HG02610 (cell line): Measurements from ENCODE around the gene UTY.

Experiments used
- ATAC-seq: cut with Tn5 transposase; IDR thresholded peaks from one replicate; pipeline ENCODE4 v1.9.1; 2021; ENCODE audit warnings: mild to moderate bottlenecking, moderate library complexity; ENCODE audit not compliant: unreplicated experiment

UTY gene

DNA sequence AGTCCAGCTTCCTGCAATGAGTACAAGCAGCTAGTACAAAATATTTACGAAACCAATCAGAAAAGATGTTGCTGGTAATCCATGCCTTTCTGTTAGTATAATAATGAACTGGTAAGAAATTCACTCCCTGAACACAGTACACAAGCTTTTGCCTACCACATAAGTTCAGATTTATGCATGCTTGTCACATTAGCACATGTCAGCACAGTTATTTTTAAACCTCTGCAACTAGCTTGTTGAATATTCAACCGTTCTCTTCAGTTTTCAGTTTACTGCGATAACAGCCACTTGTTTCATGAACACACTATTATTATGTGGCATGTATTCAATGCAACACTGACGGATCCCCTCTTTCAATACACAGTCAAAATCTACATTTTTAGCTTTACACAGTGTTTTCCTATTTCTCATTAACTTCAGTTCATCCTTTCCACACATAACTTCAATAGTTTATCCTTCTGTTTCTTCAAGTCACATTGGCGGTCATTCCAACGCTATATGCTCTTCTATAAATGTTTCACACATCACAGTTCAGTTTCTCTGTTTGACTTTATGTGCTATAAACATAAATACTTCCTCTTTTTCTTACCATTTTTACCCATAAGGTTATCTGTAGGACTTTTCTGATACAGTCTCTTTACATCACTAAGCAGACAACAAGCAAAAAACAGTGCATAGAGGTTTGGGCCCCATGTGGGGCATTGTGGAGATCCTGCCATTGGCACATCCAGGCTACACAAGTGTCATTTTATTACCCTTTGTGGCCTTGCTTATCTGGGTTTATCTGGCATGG is 62.8 kb downstream of the UTY start:
- ATAC-seq = peak; percentile 77

DNA sequence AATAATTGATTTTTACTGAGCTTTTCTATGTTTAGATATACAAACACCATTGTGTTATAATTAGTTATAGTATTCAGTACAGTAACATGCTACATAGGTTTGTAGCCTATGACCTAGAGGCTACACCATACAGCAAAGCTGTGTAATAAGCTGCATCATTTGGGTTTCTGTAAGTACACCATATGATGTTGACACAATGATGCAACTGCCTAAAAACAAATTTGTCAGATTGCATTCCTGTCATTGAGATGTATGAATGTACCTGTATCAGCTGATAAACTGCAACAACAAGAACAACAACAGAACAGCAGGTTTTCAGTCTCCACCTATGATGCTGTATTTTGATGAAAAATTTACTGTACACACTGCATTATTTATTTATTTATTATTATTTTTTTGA is 64.3 kb downstream of the UTY start:
- no peak for ATAC-seq

DNA sequence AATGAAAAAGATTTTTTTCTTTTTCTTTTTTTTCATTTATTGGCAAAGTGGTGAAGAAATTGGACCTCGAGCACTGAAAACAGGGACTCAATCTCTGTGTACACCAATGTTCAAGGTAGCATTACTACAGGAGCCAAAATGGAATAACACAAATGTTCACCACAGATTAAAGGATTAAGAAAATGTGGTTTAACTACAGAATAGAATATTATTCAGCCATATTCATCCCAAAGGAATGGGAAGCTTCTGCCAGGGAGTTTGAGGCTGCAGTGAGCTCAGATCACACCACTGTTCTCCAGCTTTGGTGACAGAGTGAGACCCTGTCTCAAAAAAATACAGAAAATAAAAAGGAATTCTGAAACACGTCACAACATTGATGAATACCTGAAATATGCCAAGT is 81.0 kb downstream of the UTY start:
- no peak for ATAC-seq

DNA sequence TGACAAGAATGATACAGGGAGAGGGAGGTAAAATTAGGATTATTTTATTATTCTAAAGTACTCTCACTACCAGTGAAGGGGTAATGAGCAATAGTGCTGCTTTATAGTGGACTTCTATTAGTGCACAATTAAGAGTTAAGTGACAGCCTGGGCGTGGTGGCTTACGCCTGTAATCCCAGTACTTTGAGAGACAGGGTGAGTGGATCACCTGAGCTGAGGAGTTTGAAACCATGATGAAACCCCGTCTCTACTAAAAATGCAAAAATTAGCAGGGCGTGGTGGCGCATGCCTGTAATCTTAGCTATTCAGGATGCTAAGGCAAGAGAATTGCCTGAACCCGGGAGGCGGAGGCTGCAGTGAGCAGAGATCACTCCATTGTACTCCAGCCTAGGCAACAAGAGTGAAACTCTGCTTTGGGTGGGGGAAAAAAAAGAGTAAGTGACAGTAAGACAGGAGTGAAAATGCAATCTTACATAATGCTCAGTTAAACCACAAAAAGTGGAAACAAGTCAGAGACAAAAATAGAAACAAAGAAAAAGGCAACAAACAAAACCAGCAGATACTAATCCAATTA is 98.6 kb downstream of the UTY start:
- ATAC-seq = peak; percentile 50

DNA sequence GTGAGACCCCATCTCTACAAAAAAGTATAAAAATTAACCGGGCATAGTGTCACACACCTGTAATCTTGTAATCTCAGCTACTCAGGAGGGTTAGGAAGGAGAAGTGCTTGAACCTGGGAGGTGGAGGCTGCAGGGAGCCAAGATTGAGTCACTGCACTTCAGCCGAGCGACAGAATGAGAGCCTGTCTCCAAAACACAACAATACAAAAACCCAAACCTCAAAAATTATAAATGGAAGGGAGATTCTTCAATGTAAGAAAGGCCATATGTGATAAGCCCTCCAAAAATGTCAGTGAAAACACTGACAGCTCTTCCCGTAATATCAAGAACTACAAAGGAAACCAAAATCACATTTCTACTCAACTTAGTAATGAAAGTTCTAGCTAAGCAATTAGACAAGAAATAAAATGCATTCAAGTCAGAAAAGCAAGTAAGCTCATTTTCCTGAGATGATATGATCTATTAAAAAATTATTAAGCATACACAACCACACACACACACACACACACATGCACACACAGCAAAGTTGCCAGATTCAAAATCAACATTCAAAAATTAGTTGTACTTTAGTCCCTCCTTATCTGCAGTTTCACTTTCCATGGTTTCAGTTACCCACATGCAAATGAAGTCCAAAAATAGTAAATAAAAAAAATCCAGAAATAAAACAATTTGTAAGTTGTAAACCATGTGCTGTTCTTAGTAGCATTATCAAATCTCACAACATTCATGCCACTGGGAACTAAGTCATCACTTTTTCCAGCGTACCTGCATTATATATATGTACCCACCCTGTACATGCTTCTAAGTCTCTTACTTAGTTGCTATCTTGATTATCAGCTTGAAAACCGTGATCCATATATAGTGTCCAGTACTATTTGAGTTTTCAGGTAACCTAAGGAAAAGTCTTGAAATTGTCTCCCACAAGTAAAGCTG is 108.7 kb downstream of the UTY start:
- no peak for ATAC-seq

DNA sequence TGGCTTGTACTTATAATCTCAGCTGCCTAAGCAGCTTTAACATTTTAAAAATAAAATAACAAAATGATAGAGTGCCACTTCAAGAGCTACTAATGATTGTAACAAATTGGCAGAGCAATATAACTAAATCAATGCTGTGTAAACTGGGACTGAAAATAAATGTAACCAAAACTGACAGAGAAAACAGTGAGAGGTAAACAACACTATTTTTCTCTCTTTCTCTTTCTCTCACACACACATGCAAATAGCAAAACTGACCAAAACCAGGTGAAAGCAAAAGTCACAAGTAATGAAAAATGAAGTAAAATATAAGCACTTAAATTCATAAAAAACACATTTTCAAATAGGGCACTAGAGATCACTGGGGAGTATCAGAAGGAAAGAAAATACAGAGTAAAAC is 109.6 kb downstream of the UTY start:
- no peak for ATAC-seq

DNA sequence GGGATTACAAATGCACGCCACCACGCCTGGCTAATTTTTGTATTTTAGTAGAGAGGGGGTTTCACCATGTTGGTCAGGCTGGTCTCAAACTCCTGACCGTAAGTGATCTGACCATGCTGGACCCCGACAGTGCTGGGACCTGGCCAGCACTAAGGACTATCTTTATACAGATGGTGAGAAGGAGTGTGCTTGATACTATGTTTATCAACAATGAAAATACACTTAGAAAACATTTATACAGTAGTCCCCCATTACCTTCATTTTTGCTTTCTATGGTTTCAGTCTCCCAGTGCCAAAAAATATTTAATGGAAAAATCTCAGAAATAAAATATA is 111.4 kb downstream of the UTY start:
- no peak for ATAC-seq

DNA sequence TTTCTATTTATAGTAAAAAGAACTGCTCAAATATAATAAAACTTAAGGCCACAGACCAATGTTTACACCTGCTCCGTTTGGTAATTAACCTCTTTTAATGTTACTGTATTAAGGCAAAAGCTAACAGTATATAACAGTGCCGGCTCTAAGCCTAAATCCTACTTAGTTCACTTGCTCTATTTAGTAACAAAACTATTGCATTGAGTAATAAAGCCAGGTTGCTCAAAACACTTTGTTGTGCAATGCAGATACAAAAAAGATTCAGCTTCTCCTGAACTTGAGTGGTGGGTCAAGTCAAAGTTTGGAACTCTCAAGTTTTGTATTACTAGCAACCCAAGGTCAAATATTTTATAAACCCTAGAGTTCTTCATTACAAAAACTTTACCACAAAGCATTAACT is 116.2 kb downstream of the UTY start:
- no peak for ATAC-seq

DNA sequence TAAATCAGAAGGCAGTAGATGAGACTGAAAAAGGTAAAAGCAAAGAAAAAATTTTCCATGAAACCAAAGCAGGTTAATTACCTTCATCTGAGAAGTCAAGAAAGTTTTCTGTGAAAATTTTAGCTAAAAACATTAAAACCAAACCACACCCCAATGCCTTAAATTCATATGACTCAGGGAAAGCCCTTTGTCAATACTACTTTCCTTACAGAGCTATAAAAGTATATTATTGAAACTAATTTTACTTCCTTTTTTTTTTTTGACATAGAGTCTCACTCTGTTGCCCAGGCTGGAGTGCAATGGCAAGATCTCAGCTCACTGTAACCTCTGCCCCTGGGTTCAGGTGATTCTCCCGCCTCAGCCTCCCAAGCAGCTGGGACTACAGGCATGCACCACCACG is 117.2 kb downstream of the UTY start:
- no peak for ATAC-seq

DNA sequence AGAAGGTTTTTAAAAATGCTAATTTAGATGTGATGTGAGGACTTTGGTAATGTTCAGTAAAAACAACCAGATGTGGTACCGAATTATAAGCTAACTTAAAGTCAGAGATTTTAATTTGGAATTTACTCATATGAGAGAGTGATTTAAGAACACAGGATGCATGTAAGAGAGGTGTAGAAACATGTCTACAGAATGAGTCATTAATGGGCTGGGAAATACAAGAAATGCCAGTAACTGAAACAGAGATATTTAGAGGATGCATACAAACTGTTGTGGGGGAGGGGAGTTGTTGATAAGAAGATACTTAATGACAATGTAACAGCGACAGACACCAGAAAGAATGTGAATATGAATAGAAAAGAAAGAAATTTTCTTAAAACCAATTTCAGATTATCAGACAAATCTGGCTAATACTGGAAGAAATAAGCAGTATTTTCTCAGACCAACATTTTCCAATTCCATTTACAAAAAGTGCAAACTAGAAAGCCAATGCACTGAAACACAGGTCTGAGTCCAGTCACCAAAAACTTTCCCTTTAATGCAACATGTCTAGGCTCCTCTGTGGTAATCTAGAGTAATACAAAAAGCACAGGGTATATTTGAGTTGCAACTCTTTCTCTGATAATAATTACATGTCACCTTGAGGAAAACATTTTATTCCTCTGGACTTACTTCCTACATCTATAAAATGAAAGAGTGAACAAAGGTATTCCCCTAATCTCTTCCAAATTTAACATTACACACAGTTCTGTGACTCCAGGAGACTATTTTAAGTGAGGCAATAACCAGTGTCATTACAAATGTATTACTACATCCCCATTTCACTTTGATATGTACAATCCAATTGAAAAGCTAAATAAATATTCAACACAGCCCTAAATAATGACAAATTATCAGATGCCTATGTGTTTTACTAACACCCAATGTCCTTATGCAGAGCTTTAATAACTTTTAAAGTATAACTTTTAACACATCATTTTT is 117.9 kb downstream of the UTY start:
- no peak for ATAC-seq

DNA sequence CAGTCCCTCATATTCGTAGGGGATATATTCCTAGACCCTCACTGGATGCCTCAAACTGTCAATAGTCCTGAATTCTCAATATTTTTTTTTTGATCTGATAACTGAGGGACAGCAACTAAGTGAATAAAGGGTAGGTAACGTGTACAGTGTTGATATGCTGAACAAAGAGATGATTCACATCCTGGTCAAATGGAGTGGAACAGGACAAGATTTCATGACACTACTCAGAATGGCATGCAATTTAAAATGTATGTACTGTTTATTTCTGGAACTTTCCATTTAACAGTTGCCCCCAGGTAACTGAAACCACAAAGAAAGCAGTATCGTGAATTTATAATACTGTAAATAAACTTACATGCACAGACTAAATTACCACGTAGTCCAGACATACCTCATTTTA is 128.4 kb downstream of the UTY start:
- ATAC-seq = no peak

DNA sequence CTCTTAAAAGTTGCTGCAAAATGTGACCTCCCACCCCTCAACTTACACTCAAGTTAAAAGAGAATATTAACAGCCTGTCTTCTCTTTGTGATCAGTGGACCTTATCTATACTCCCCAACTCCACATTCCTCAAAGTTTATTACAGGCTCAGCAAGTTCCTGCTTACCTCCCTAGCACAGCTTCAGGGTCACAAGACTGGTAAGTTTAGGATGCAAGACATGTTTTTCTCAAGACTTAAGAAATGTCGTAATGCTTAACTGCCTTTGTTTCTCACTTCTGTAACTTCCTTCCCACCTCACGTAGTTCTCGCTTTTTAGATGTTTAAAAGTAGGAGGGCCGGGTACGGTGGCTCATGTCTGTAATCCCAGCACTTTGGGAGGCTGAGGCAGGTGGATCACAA is 132.7 kb downstream of the UTY start:
- ATAC-seq = no peak

DNA sequence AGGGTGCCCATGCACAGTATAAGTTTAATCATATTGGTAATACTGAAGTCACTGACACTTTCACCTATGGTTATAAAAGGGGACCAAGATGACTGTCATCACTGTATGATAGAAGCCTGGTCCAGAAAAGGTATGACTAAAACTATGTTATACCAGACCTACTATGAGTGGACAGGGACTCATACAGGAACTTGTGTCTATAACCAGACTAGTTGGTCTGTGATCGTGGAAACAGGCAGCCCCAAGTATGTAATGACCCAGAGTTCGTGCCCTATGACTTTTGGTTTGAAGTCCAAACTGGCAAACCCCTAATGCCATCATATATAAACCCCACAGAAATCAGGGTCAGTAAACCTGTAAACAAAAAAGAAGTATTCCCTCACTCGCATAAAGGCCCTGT is 134.3 kb downstream of the UTY start:
- peak; percentile 54 for ATAC-seq

DNA sequence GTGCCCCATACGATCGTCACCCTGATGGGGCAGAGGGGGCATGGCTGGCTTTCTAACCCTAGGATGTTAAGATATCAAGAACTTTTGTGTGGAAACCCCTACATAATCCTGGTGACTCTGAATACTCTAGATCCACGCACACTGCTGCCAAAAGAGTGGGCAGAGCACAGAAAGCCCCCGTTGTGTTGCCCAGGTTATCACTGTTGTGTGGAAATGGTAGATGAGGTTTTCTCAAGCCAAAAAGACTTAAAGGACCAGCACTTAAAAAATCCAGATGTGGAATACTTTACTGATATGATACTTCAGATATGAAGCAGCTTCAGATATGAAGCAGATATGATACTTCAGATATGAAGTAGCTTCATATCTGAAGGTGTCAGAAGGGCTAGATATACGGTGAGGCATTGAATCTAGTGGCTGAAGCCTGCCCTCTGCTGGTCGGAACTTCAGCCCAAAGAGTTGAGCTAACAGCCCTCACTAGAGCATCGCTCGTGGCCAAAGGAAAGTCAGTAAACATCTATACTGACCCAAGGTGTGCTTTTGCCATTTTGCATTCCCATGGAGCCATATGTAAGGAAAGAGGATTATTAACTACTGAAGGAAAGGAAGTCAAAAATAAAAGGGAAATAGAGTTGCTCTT is 136.4 kb downstream of the UTY start:
- ATAC-seq = peak; percentile 67

DNA sequence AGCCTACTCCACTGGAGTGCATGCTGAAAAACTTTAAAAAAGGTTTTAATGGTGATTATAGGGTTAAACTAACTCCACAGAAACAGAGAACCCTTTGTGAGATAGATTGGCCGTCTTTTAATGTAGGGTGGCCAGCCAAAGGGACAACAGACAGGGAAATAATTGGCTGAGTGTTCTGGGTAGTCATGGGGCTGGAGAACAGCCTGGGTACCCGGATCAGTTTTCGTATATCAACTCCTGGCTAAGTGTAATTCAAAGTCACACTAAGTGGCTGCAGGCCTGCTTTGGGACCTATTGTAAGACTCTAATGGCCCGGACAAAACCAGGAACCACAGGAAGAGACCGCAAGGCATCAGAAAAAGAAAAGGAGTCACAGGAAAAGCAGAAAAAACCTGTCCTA is 139.9 kb downstream of the UTY start:
- no peak for ATAC-seq

DNA sequence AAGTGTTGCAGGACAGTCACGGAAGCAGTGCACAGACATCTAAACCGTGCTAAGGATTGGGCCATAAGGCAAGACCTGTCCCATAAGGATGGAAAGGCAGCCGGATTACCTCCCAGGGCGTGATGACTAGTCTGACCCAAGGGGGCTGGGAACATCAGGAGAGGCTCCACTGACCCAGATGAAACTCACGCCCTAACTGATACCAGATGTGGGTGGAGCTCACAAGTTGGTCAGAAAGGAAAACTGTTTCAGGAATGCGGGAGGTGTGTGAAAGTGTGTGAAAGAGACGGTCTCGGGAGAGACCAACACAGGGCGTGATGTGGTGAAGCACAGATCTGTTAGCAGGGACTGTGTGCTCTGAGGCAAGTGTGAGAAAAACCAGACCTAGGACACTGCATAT is 140.5 kb downstream of the UTY start:
- ATAC-seq = no peak

DNA sequence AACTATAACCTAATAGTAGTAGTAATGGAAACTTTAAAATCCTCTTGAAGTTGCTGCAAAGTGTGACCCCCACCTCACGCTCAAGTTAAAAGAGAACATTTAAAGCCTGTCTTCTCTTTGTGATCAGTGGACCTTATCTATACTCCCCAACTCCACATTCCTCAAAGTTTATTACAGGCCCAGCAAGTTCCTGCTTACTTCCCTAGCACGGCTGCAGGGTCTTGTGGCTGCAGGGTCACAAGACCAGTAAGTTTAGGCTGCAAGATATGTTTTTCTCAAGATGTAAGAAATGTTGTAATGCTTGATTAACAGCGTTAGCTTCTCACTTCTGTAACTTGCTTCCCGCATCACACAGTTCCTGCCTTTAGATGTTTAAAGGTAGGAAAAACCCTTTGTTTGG is 141.1 kb downstream of the UTY start:
- ATAC-seq = no peak

DNA sequence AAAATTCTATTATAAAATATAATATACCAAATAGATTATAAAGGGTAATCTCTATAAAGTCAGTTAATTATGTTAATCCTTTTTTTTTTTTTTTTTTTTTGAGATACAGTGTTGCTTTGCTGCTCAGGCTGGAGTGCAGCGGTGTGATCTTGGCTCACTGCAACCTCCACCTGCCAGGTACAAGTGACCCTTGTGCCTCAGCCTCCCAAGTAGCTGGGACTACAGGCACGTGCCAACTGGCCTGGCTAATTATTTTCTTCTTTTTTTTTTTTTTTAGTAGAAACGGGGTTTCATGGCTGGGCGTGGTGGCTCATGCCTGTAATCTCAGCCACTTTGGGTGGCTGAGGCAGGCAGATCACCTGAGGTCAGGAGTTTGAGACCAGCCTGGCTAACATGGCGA is 141.9 kb downstream of the UTY start:
- ATAC-seq = no peak

DNA sequence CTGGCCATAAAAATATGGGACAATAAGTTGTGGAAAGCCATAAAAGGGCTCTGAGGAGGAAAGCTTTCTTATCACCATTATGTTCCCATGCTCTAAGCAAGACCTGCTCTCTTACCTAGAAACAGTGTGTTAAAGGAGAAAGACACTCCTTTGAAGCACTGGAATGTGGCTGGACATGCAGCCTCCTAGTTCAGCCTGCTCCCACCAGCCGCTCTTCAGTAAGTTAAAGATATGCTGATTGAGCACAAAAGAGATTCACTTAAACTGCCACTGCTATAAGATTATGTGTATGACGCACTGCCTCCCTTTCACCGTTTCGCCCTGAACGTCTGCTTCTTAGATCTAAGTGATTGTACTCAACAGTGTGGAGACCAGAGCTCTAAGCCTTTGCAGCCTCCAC is 146.0 kb downstream of the UTY start:
- no peak for ATAC-seq

DNA sequence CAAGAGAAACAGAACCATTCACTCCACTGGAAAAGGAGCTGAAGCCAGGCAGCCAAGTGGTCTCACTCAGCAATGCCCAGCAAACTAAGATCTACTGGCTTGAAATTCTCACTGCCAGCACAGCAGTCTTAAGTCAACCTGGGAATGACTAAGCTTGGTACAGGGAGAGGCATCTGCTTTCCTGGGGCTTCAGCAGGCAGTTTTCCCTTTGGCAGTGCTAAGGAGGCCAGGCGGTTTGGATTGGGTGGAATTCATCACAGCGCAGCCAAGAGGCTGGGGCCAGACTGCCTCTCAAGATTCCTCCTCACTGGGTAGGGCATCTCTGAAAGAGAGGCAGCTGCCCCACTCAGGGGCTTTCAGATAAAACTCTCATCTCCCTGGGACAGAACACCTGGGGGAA is 149.2 kb downstream of the UTY start:
- ATAC-seq = no peak
